ES-I3 (cell line): Measurements from ENCODE around the gene PAX2.

Source experiments
- H3K36me3 ChIP-seq: 2 replicates; pipeline ENCODE4 v1.6.1; 2013; ENCODE audit warnings: mild to moderate bottlenecking, low read length, control low read depth, moderate library complexity; ENCODE audit not compliant: insufficient read depth
- H3K4me1 ChIP-seq: 2 replicates; pipeline ENCODE4 v1.6.1; 2013; ENCODE audit warnings: mild to moderate bottlenecking, control low read depth, low read length; ENCODE audit not compliant: insufficient read depth
- H3K9ac ChIP-seq: 2 replicates; pipeline ENCODE4 v1.6.1; 2013; ENCODE audit warnings: low read depth, mild to moderate bottlenecking, low read length, moderate library complexity
- H3K9me3 ChIP-seq: 2 replicates; pipeline ENCODE4 v1.6.1; 2013; ENCODE audit warnings: mild to moderate bottlenecking, low read length, moderate library complexity; ENCODE audit not compliant: control insufficient read depth, insufficient read depth

PAX2 gene

DNA sequence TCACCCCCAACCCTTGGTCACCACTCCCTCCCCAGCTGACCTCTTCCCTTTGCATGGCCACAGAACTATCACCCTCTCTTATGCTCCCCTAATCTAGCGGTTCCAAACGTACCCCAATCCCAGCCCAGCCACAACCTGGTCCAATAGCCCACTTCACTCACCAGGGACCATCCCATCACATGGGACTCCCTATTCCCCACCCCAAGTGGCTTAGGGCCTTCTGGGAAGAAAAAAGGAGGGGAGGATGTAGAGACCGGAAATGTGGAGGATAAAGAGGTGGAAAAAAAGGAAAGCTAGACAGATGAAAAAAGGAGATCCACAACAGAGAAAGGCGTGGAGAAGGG lies 30.3 kb upstream of the PAX2 start:
- no peaks in the 10 kb centered on the region for H3K9me3 ChIP-seq
- peaks cover 8% of the 10 kb centered on the region for H3K4me1 ChIP-seq
- H3K9ac ChIP-seq: peak overlapping the region; percentile 62; the same call in 1 of the 2 replicates
- no peaks in the 10 kb centered on the region for H3K36me3 ChIP-seq

DNA sequence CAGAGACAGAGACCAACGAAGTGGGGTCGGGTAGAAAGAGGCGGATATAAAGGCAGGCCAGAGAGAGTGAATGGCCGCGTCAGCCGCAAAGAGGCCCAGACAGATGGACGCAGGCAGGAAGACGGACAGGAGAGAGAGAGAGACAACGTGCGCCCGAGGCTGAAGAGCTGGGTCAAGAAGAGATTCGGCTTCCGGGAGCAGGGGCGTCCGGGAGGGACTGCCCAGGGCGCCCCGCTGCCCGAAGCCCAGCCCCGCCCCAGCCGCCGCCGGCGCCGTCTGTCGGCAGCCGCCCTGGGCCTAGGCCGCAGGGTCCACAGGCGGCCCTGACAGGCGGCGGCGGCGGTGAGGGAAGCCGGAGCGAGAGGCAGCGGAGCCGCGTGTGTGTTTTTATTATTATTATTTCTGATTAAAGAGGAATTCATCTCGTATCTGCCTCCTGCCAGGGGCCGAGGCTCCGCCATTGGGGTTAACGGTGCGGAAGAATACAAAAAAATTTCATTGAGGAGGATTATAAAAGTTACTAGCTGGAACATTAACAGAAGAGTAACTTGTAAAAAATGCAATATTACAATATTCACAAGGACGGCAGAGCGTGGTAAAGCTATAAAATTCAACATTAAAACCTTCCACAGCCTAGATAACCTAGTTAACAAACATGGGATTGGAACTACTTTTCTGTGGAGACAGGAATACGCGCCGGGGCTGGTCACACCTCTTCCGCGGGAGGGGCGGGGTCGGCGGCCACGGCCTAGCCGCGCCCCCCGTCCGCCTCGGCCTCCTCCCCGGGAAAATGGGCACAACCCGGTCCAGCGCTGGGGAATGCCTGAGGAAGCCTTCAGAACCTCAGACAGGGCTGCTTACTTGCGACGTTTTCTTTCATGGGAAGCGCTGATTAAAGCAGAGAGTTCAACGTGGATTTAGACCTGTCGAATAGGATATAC lies 29.7 kb upstream of the PAX2 start:
- no peaks in the 10 kb centered on the region for H3K36me3 ChIP-seq
- H3K9ac ChIP-seq: peak overlapping the region; percentile 62
- H3K4me1 ChIP-seq: peaks cover 8% of the 10 kb centered on the region
- no peaks in the 10 kb centered on the region for H3K9me3 ChIP-seq

DNA sequence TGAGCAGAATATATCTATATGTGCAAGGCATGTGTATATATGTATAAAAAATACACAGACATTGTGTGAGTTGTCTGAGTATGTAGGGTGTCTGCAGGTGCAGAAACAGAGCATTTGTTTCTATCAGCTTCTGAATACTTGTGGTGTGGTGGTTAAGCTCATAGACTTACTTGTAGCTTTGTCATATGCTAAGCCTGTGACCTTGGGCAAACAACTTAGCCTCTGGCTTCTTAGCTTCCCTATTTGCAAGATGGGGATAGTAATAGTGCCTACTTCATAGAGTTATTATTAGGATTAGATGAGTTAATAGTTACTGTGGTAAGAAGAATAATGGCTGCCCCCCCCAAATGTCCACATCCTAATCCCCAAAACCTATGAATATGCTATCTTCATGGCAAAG lies 28.2 kb upstream of the PAX2 start:
- Histone ChIP-seq H3K9ac (no peak overlapping the region), H3K4me1 (peaks cover 8% of the 10 kb centered on the region), H3K9me3 (no peaks in the 10 kb centered on the region), H3K36me3 (no peaks in the 10 kb centered on the region)

DNA sequence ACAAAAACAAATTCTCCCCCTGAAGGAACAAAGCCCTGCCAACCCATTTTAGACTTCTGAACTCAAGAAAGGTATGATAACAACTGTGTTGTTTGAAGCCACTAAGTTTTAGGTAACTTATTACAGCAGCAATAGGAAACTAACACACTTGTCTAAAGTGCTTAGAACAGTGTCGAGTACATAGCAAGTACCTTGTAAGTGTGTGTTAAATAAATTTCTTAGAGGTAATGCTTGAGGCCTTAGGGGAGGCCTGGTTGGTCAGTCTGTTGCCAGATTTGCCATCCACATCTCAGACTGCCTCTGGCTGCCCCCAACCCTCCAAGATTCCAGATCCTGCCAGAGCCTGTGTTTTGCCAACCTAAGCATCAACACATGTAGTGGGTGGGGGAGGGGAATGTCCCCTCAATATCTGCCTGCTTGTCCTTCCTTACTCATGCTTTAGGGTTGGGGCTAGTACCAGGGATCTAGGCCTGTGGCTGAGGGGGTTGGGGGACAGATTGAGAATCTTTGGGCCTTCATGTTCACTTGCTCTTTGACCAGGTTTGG lies 27.1 kb upstream of the PAX2 start:
- Histone ChIP-seq H3K4me1 (peaks cover 4% of the 10 kb centered on the region), H3K36me3 (no peaks in the 10 kb centered on the region), H3K9ac (no peak overlapping the region), H3K9me3 (no peaks in the 10 kb centered on the region)

DNA sequence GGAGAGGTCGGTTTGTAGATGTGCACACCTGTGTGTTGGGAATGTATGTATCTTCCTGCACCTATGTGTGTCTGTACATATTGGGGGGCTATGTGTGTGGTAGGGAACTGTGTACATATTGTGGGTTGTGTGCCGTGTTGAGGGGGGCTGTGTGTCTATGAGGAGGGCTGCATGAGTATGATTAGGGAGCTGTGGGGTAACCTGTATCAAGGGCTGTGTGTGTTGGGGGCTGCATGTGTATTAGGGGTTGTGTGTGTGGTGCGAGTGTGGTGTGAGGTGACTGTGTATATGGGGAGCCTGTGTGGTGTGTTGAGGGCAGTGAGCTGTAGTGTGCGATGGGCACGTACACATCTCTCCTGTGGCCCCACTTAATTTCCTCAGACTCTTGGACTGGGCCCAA lies 22.2 kb upstream of the PAX2 start:
- H3K9me3 ChIP-seq: no peaks in the 10 kb centered on the region
- H3K4me1 ChIP-seq: no peaks in the 10 kb centered on the region
- H3K9ac ChIP-seq: no peak overlapping the region
- no peaks in the 10 kb centered on the region for H3K36me3 ChIP-seq

DNA sequence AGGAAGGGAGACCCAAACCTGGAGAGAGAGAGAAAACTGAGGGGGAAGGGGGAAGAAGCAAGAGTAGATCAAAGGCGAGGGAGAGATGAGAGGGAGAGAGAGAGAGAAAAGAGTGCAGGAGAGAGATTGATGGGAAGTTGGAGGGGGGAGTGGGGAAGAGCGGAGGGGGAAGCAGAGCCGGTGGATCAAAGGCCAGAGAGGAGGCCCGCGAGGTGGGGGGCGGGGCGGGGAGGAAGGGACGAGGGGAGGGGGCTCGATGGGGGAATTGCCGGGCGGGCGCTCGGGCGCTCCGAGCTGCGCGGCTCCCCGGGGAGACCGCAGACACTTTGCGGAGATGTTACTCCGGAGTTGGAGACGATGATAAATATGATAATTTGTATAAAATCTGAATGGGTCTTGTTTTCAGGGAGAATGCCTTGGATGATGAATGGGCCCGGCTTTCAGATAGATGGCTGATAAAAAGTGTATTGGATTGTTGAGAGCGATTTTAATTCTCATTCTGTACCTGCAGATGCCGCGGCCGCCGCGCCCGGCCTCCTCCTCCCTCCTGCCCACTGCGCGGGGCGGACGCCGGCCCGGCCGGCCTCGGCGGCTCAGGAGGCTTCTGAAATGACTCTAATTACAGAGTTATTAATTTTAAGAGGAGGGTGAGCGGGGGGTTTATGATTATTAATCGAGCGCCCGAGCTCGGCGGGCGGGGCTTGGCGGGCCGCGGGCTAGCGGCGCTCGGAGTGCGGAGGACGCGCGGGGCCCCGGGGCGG lies 21.4 kb upstream of the PAX2 start:
- no peaks in the 10 kb centered on the region for H3K9me3 ChIP-seq
- H3K4me1 ChIP-seq: no peaks in the 10 kb centered on the region
- H3K36me3 ChIP-seq: no peaks in the 10 kb centered on the region
- H3K9ac ChIP-seq: peak overlapping the region; percentile 19; the same call in 1 of the 2 replicates

DNA sequence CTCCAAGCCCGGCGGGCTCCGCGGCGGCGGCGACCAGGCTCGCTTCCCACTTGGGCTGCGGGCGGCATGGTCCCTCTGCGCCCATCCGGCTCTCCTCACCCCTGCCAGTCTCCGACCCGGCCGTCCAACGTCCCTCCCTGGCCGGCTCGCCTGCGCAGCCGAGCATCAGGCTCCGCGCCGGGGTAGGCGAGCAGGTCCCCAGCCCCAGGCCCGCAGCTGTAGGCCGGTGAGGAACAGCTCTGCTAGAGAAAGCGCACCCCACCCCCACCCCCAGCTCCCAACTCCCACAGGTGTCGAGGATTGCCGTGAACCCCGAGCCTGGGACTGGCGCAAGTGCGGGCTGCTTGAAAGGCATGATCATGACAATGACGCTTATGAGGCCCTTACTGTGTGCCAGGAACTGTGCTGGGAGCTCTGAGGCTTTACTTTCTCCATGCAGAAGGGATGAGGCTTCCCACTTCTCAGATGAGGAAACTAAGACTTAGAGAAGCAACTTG lies 20.8 kb upstream of the PAX2 start:
- Histone ChIP-seq H3K9ac (peak overlapping the region; percentile 19; the same call in 1 of the 2 replicates), H3K9me3 (no peaks in the 10 kb centered on the region), H3K36me3 (no peaks in the 10 kb centered on the region), H3K4me1 (no peaks in the 10 kb centered on the region)

DNA sequence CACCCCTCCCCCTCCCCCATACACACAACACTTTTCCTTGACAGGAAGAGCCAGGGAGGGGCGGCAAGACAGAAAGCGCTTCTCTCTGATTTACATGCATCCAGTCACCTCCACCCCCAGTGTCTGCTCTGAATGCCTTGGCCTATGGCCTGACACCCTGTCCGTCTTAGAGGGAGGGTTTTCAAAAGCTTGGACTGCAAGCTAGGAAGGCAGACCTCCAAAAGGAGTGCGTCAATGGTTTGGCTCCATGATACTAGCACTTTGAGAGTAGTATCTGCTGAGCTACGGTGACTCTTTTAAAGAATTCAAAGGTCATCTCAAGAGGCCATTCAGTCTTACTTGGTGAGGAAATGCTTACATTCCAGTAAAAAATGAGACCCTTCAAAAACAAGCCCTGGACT lies 20.3 kb upstream of the PAX2 start:
- Histone ChIP-seq H3K4me1 (no peaks in the 10 kb centered on the region), H3K9me3 (no peaks in the 10 kb centered on the region), H3K36me3 (no peaks in the 10 kb centered on the region), H3K9ac (no peak overlapping the region)

DNA sequence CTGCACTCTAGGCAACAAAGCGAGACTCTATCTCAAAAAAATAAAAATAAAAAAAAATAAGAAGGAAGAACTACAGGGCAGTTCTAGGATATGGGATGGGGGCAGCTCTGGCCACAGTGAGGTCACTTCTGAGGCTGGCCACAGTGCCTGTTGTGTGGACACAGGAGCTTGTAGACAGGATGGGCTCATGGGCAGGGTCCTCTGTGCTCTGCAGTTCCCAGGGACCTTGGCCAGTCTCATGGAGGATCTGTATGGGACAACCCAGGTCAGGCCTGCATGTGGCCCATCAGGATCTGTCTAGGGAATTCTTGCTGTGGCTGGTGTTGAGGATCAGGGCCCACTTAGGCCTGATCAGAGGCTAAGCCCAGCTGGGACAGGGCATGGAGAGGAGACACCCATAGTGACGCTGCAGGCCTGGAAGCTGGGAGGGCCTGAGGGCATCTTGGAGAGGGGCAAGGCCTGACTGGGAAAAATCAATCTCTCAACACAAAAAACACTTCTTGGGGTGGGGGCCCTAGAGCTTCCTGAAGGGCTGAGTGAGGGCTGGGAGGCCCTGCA lies 19.4 kb upstream of the PAX2 start:
- no peaks in the 10 kb centered on the region for H3K4me1 ChIP-seq
- no peaks in the 10 kb centered on the region for H3K9me3 ChIP-seq
- H3K36me3 ChIP-seq: no peaks in the 10 kb centered on the region

DNA sequence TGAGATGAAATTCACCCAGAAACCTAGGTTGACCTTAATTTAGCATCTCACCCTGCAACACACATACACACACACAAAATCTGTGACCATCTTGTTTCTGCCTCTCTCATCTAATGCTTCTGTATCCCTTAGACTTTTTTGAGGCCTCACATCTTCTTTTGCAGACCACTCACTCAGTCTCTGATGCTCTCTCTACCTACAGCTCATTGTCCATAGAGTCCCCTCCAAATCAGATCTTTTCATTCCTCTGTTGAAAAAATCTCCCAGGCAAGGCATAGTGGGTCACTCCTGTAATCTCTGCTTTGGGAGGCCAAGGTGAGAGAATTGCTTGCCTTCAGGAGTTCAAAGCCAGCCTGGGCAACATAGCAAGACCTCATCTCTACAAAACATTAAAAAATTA lies 17.6 kb upstream of the PAX2 start:
- peaks cover 13% of the 10 kb centered on the region; the same call in 1 of the 2 replicates for H3K4me1 ChIP-seq
- H3K36me3 ChIP-seq: no peaks in the 10 kb centered on the region
- H3K9ac ChIP-seq: no peak overlapping the region
- H3K9me3 ChIP-seq: no peaks in the 10 kb centered on the region

More for the DNA sequence above, 19.4 kb upstream of the PAX2 start:
- H3K9ac ChIP-seq: no peak overlapping the region

DNA sequence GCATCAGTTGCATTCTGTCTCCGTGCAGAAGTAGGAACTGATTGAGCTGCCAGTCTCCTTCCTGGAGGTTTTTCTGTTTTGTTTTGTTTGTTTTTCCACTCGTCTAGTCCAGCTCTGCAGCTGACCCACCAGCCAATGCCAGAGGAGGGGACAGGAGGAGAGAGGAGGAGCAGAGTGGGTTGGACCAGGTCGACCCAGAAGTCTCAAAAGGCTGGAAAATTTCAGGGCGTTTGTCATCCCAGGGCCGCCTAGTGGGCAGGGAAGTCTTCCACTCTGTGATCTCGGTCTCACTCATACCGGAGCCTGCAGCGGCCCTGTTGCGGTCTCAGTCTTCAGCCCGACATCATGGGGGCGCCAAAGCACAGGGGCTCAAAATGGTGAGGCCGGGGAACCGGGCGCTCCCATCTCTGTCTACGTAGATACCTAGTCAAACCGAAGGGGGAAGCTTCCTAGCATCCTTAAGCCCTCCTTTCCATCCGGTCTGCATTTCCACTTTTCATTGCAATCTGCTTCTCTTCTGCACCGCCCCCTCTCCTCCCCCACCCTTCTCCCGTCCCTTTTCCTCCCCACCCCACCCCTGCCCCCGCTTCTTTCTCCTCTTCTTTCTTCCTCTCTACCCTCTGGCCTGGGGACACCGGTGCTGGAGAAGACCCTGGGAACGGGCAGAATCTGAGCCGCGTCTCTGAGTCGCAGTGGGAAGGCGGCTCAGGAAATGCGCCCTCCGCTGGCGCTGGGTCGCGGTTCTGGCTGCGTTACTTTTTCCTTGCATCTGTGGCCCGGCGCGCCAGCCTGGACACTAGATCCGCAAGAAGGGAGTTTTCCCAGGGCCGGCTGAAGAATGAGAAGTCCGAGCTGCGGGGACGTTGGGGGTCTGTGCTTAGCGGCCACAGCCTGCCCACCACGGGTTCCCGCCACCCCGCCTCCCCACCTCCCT lies 16.2 kb upstream of the PAX2 start:
- H3K9ac ChIP-seq: no peak overlapping the region; the same call in 1 of the 2 replicates
- H3K9me3 ChIP-seq: no peaks in the 10 kb centered on the region
- H3K4me1 ChIP-seq: peaks cover 13% of the 10 kb centered on the region; the same call in 1 of the 2 replicates
- H3K36me3 ChIP-seq: no peaks in the 10 kb centered on the region

DNA sequence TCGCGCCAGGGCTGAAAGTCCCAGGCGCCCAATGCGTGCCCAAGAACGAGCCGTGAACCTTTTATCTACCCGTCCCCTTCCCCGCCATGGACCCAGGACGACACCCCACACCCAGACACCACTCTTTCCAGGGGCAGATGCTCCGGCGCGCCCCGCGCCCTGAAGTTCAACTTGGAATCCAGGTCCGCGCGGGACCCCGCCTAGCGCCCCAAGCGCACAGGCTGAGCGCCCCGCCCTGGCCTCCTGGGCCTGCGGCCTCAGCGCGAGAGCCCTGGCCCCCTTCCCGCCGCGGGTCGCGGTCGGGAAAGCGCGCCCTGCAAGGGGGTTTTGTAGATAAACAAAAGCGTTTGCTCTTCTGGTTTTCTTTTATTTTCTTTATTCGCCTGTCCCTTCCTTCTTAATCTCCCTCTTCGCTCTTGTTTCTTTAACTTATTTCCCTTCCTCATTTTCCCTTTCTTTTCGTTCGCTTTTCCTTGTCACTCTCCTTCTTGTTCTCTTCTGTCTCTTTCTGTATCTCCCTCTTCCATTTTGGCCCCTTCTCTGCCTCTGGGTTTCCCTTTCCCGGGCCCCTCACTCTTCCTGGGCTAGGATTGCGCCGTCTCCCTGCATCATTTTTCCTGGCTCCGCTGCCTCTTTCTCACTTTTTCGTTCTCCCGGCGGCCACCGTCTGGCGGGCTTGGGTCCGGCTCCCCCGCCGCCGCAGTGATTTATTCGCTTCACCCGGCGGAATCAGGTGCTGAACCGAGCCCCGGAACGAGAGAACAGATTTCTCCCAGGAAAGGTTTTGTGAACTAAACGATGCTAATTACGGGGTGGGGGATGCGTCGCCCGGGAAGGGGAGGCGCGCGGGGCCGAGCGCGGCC lies 15.3 kb upstream of the PAX2 start:
- no peaks in the 10 kb centered on the region for H3K36me3 ChIP-seq
- peak overlapping the region; percentile 6; the same call in 1 of the 2 replicates for H3K9ac ChIP-seq
- peaks cover 13% of the 10 kb centered on the region; the same call in 1 of the 2 replicates for H3K4me1 ChIP-seq
- no peaks in the 10 kb centered on the region for H3K9me3 ChIP-seq
